ENCODE results near the gene RSPO3. TPM values are rescaled to one million over a fixed set of nuclear protein-coding genes. Genes with fewer than 3 reads are reported as not detected.

Gene RSPO3
- total and polyA plus RNA-seq, 9 of the 15 experiments (the other 6 are each of a cell fraction or from before 2014, with no cell fraction given), result not detected

GRCh38 chr6:127207591-127208120 lies 89.2 kb downstream of the RSPO3 start:
- ChIA-PET CTCF (ENCODE audit: low intra/inter-chr PET ratio) (no interaction called here), POLR2A (no interaction called here)
- no peaks in the 10 kb centered on the region for H3K9me1 ChIP-seq (ENCODE audit: control insufficient read depth, insufficient read depth, low read length)
- H3K27me3 ChIP-seq (ENCODE audit: control insufficient read depth in 2 of 2, insufficient read depth in 2 of 2, low read length in 2 of 2), result no peaks in the 10 kb centered on the region
- no TSS peak for BruUV-seq (replicated peaks)
- H3K79me2 ChIP-seq (ENCODE audit: control insufficient read depth, insufficient read depth, low read length), result no peaks in the 10 kb centered on the region
- H3K36me3 ChIP-seq (ENCODE audit: control insufficient read depth, insufficient read depth, low read length), result no peaks in the 10 kb centered on the region
- intact Hi-C loops (cut with micrococcal nuclease) (no loop called here), in situ Hi-C loops (cut with MboI) (no loop called here)
- no peak for TF ChIP-seq NCOA4 (IDR thresholded peaks at IDR 0.05; ENCODE audit: partially characterized antibody)
- TF ChIP-seq STAT5A (IDR thresholded peaks at IDR 0.05; ENCODE audit: borderline replicate concordance, low read length), result no peak
- no peak for TF ChIP-seq ZNF263 (CRISPR knock-in tag; IDR thresholded peaks at IDR 0.05; ENCODE audit: borderline replicate concordance)
- no peak for TF ChIP-seq MTA1 (IDR thresholded peaks at IDR 0.05; ENCODE audit: borderline replicate concordance)
- no peak for TF ChIP-seq PRPF4 (IDR thresholded peaks at IDR 0.05; ENCODE audit: insufficient read depth, low read depth, low read length, poor library complexity, severe bottlenecking)
- no peak for TF ChIP-seq YY1 (IDR thresholded peaks at IDR 0.05; ENCODE audit: borderline replicate concordance in 1 of 3, control insufficient read depth in 1 of 3, extremely low read depth in 1 of 3, insufficient read depth in 3 of 3, insufficient read length in 1 of 3, insufficient replicate concordance in 2 of 3, low read depth in 1 of 3, low read length in 2 of 3)
- TF ChIP-seq ZNF511 (CRISPR knock-in tag; IDR thresholded peaks at IDR 0.05), result no peak
- no peak for TF ChIP-seq HMGXB4 (CRISPR knock-in tag; IDR thresholded peaks at IDR 0.05)
- H3K4me1 ChIP-seq (replicated peaks in 1 of 2; ENCODE audit: control insufficient read depth in 2 of 2, insufficient read depth in 2 of 2, low read length in 2 of 2), result no peaks in the 10 kb centered on the region
- no peaks in the 10 kb centered on the region for H3K9me3 ChIP-seq (replicated peaks; ENCODE audit: control insufficient read depth, insufficient read depth, low read depth, low read length)
- no peak overlapping the region for H2AFZ ChIP-seq (ENCODE audit: low read depth, low read length)
- 0% methylated on average over 4 of the region's 4 CpGs for WGBS (ENCODE audit: insufficient coverage, low coverage, missing lambda C conversion rate)
- H3K4me3 ChIP-seq, result no peak overlapping the region
- no peak overlapping the region for H3K9ac ChIP-seq (ENCODE audit: insufficient read depth in 1 of 2, low read depth in 2 of 2, low read length in 2 of 2)
- no peak overlapping the region for H3K27ac ChIP-seq (ENCODE audit: extremely low read depth, low read depth, low read length)
- H4K20me1 ChIP-seq (replicated peaks; ENCODE audit: control insufficient read depth, insufficient read depth, low read length), result no peaks in the 10 kb centered on the region
- no peak for DNase-seq (ENCODE audit: extremely low read depth in 1 of 4, low spot score in 3 of 4)
- no peak for ATAC-seq
- H3K4me2 ChIP-seq (ENCODE audit: insufficient read depth, low read length), result no peak overlapping the region
- FAIRE-seq, result no peak

All from K562 (cell line).